ENCODE measurements around the gene STK39. TPM values are rescaled to one million over a fixed set of nuclear protein-coding genes. Genes with fewer than 3 reads are reported as not detected.

STK39 gene
- total RNA-seq, 2 experiments from 2014 or later, result 7.9 to 9.5 TPM

DNA sequence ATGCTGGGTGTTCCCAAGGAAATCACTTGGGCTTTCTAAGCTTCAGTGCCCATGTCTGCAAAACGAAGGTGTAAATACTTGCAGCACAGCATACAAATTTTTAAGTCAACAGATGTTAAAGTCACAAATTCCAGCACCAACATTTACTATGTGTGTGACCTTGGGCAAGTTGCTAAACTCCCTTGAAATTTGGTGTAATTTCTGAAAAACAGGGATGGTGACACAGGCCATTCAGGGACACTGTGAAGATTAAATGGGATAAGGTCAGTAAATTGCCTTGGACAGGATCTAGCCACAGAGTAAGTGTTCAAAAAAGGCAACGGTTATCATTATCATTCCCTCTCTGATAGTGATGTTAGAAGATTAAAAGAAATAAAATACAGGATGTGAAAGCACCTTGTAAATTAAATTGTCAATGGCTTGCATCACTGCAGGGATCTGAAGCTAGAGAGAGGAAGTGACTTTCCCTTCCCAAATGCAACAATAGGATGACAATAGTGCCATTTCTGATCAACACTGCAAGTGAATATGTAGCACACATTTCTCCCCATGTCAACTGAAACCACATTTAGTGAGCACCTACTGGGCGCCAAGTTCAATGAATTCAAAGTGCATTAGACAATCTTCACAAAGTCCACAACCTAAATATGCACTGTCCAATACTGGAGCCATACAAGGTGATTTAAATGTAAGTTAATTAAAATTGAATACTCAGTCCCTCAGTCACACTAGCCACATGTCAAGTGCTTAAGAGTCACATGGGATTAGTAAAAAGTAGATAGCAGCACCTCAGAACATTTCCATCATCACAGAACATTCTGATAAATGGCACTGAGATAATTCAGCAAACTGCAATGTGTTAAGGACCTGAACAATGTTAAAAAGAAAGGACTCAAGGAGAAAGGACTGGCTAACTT is 81.2 kb downstream of the STK39 start:
- no peak overlapping the region for H3K27ac Mint-ChIP-seq
- Histone ChIP-seq H3K4me3 (ENCODE audit: low read length) (no peak overlapping the region), H3K9me3 (ENCODE audit: control insufficient read depth in 1 of 2, insufficient read depth in 1 of 2, low read length in 2 of 2) (no peaks in the 10 kb centered on the region), H3K27ac (ENCODE audit: low read depth in 1 of 2, low read length in 2 of 2) (no peak overlapping the region), H3K27me3 (ENCODE audit: control insufficient read depth in 1 of 2, insufficient read depth in 2 of 2, low read length in 2 of 2) (no peaks in the 10 kb centered on the region), H3K36me3 (ENCODE audit: insufficient read depth, low read length) (peaks cover 23% of the 10 kb centered on the region), H3K4me1 (ENCODE audit: insufficient read depth, low read length) (no peaks in the 10 kb centered on the region)
- H3K36me3 Mint-ChIP-seq (ENCODE audit: low read depth), result peaks cover 42% of the 10 kb centered on the region
- no peaks in the 10 kb centered on the region for H3K27me3 Mint-ChIP-seq
- DNase-seq (no peak), ATAC-seq (ENCODE audit: poor library complexity) (no peak)
- TF ChIP-seq, protein P1, sequence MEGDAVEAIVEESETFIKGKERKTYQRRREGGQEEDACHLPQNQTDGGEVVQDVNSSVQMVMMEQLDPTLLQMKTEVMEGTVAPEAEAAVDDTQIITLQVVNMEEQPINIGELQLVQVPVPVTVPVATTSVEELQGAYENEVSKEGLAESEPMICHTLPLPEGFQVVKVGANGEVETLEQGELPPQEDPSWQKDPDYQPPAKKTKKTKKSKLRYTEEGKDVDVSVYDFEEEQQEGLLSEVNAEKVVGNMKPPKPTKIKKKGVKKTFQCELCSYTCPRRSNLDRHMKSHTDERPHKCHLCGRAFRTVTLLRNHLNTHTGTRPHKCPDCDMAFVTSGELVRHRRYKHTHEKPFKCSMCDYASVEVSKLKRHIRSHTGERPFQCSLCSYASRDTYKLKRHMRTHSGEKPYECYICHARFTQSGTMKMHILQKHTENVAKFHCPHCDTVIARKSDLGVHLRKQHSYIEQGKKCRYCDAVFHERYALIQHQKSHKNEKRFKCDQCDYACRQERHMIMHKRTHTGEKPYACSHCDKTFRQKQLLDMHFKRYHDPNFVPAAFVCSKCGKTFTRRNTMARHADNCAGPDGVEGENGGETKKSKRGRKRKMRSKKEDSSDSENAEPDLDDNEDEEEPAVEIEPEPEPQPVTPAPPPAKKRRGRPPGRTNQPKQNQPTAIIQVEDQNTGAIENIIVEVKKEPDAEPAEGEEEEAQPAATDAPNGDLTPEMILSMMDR (IDR thresholded peaks at IDR 0.05), result no peak
- H3K9me3 Mint-ChIP-seq, result no peaks in the 10 kb centered on the region
- CTCF ChIA-PET, result no interaction called here
- peaks cover 37% of the 10 kb centered on the region for H3K4me1 Mint-ChIP-seq (ENCODE audit: low read depth)
- no peak overlapping the region for H3K4me3 Mint-ChIP-seq
- POLR2A ChIA-PET, result no interaction called here
- intact Hi-C loops (cut with DNase I, micrococcal nuclease), result no loop called here

DNA sequence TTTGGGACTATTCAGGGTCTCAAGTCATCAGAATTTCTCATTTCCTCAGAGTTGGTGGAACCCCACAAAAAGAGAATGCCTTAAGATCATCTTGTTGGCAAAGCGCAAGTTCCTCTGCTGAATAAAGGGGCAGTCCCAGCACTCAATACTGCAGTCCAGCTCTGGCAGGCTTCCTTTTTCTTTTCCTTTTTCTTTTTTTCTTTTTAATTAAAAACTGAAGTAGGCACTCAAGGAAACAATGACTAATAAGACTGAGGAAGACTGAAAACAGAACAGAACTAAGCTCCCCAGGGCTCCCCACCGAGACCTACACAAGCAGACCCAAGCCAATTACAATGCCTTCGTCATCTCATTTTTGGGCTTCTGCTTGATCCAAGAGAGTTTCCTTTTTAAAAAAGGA is 82.0 kb downstream of the STK39 start:
- Histone ChIP-seq H3K36me3 (ENCODE audit: insufficient read depth, low read length) (peaks cover 28% of the 10 kb centered on the region), H3K4me3 (ENCODE audit: low read length) (no peak overlapping the region), H3K9me3 (ENCODE audit: control insufficient read depth in 1 of 2, insufficient read depth in 1 of 2, low read length in 2 of 2) (no peaks in the 10 kb centered on the region), H3K27ac (ENCODE audit: low read depth in 1 of 2, low read length in 2 of 2) (no peak overlapping the region), H3K4me1 (ENCODE audit: insufficient read depth, low read length) (no peaks in the 10 kb centered on the region), H3K27me3 (ENCODE audit: control insufficient read depth in 1 of 2, insufficient read depth in 2 of 2, low read length in 2 of 2) (no peaks in the 10 kb centered on the region)
- peaks cover 45% of the 10 kb centered on the region for H3K36me3 Mint-ChIP-seq (ENCODE audit: low read depth)
- CTCF ChIA-PET, result no interaction called here
- ATAC-seq (ENCODE audit: poor library complexity) (no peak), DNase-seq (peak in 1 of 14 experiments; percentile 5)
- TF ChIP-seq, protein P1 (IDR thresholded peaks at IDR 0.05), result no peak
- POLR2A ChIA-PET, result no interaction called here
- peaks cover 37% of the 10 kb centered on the region for H3K4me1 Mint-ChIP-seq (ENCODE audit: low read depth)
- no peak overlapping the region for H3K4me3 Mint-ChIP-seq
- intact Hi-C loops (cut with DNase I, micrococcal nuclease), result no loop called here
- no peaks in the 10 kb centered on the region for H3K27me3 Mint-ChIP-seq
- H3K27ac Mint-ChIP-seq, result no peak overlapping the region
- H3K9me3 Mint-ChIP-seq, result no peaks in the 10 kb centered on the region

DNA sequence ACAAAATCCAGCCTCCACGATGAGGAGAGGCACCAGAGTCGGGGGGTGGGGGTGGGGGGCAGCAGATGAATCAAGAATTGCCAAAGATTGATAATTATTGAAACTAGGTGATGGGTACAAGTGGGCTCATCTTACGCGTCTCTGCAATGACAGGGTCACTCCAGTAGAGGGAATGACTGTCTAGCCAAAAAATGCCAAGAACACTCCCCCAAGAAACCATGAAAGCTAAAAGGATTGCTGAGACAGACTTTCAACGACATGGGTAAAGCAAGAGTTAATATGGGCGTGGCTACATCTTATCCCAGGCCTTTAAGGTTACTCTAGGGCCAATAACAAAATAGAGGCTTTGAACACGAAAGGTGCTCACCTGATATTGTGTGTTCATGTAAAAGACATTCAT is 86.5 kb downstream of the STK39 start:
- POLR2A ChIA-PET, result interaction anchor here (0.6 to 1.0 kb wide), 2 partner anchors 56 to 176 kb away, joined by 3 read pairs; no protein-coding TSS in a partner anchor
- peaks cover 56% of the 10 kb centered on the region for H3K36me3 Mint-ChIP-seq (ENCODE audit: low read depth)
- CTCF ChIA-PET, result interaction anchor here (0.7 to 1.3 kb wide), 3 partner anchors 86 to 357 kb away, joined by 3 to 5 read pairs (median 3); partner anchors contain the start of gene STK39
- intact Hi-C loops (cut with DNase I, micrococcal nuclease), result no loop called here
- Histone ChIP-seq H3K4me1 (ENCODE audit: insufficient read depth, low read length) (no peaks in the 10 kb centered on the region), H3K4me3 (ENCODE audit: low read length) (no peak overlapping the region), H3K36me3 (ENCODE audit: insufficient read depth, low read length) (peaks cover 35% of the 10 kb centered on the region), H3K9me3 (ENCODE audit: control insufficient read depth in 1 of 2, insufficient read depth in 1 of 2, low read length in 2 of 2) (no peaks in the 10 kb centered on the region), H3K27me3 (ENCODE audit: control insufficient read depth in 1 of 2, insufficient read depth in 2 of 2, low read length in 2 of 2) (no peaks in the 10 kb centered on the region), H3K27ac (ENCODE audit: low read depth in 1 of 2, low read length in 2 of 2) (no peak overlapping the region)
- H3K9me3 Mint-ChIP-seq, result no peaks in the 10 kb centered on the region
- H3K27ac Mint-ChIP-seq, result no peak overlapping the region
- peak in 4 of 14 experiments; percentile 11 to 40 (median 28) for DNase-seq
- H3K4me3 Mint-ChIP-seq, result no peak overlapping the region
- TF ChIP-seq, protein P1 (IDR thresholded peaks at IDR 0.05), result no peak
- H3K27me3 Mint-ChIP-seq, result no peaks in the 10 kb centered on the region
- H3K4me1 Mint-ChIP-seq (ENCODE audit: low read depth), result peaks cover 23% of the 10 kb centered on the region
- no peak for ATAC-seq (ENCODE audit: poor library complexity)
